ENCODE data around the gene COA8.
A peak's percentile ranks its signal among the peaks of the same experiment; 100 is the strongest.

The COA8 gene

GRCh38 chr14:103535891-103536565 is 26.7 kb upstream of the COA8 start:
- Histone ChIP-seq H3K4me2 (ENCODE audit: low read length) (no peak overlapping the region), H2AK5ac (ENCODE audit: low read length) (no peak overlapping the region), H2BK15ac (replicated peaks; ENCODE audit: low read depth) (no peak overlapping the region), H3K79me1 (ENCODE audit: low read length) (peaks cover 3% of the 10 kb centered on the region), H3K56ac (ENCODE audit: low read length) (no peak overlapping the region), H3K9ac (ENCODE audit: low read length) (no peak overlapping the region), H3K4me1 (ENCODE audit: control insufficient read depth, low read depth, low read length) (no peaks in the 10 kb centered on the region), H3K18ac (ENCODE audit: low read length) (no peak overlapping the region), H2BK120ac (ENCODE audit: low read depth, low read length) (no peak overlapping the region), H3K27me3 (ENCODE audit: insufficient read depth, low read length, poor library complexity) (no peaks in the 10 kb centered on the region), H3K23ac (ENCODE audit: low read length) (no peak overlapping the region), H3K4ac (ENCODE audit: low read depth, low read length) (no peak overlapping the region), H3K4me3 (ENCODE audit: low read length) (no peak overlapping the region), H3K79me2 (ENCODE audit: control insufficient read depth, insufficient read depth, low read length) (no peaks in the 10 kb centered on the region), H4K5ac (ENCODE audit: low read length) (no peak overlapping the region), H4K8ac (ENCODE audit: low read depth, low read length) (no peak overlapping the region), H3K27ac (ENCODE audit: low read depth, low read length) (no peak overlapping the region), H3K36me3 (ENCODE audit: control insufficient read depth, insufficient read depth, low read length) (no peaks in the 10 kb centered on the region), H2BK5ac (ENCODE audit: low read length) (no peak overlapping the region)
- WGBS (ENCODE audit: extremely low coverage, insufficient coverage, low lambda C conversion rate) = no CpG with 5 or more reads among the region's 11 CpGs
- DNase-seq = no peak

DNA sequence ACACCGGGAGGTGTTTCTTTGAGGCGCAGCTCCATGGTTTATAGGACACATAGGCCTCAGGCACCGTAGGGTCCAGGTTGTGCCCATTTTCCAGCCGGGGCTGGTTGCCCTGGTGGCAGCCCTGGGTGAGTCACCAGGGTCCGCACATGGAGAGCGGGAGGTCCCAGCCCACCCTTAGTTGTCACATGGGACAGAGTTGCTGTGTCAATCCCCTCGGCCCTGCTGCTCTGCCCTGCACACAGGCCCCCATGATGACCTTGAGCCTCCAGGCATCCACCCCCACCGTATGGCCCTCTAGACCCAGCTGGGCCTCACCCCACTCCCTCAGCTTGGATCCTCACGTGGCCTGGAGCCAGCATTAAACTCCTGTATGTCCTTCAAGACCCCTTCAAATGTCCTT is 26.1 kb upstream of the COA8 start:
- no peak overlapping the region for H2BK5ac ChIP-seq (ENCODE audit: low read length)
- no peak overlapping the region for H3K27ac ChIP-seq (ENCODE audit: low read depth, low read length)
- no peaks in the 10 kb centered on the region for H3K79me2 ChIP-seq (ENCODE audit: control insufficient read depth, insufficient read depth, low read length)
- H3K4me2 ChIP-seq (ENCODE audit: low read length) = no peak overlapping the region
- no peak overlapping the region for H3K18ac ChIP-seq (ENCODE audit: low read length)
- H4K5ac ChIP-seq (ENCODE audit: low read length) = no peak overlapping the region
- no peak overlapping the region for H3K4me3 ChIP-seq (ENCODE audit: low read length)
- H4K8ac ChIP-seq (ENCODE audit: low read depth, low read length) = no peak overlapping the region
- no peak overlapping the region for H2BK15ac ChIP-seq (replicated peaks; ENCODE audit: low read depth)
- no peak overlapping the region for H2BK120ac ChIP-seq (ENCODE audit: low read depth, low read length)
- no peak overlapping the region for H3K23ac ChIP-seq (ENCODE audit: low read length)
- H3K36me3 ChIP-seq (ENCODE audit: control insufficient read depth, insufficient read depth, low read length) = no peaks in the 10 kb centered on the region
- H3K9ac ChIP-seq (ENCODE audit: low read length) = no peak overlapping the region
- no peaks in the 10 kb centered on the region for H3K4me1 ChIP-seq (ENCODE audit: control insufficient read depth, low read depth, low read length)
- peaks cover under 1% of the 10 kb centered on the region for H3K79me1 ChIP-seq (ENCODE audit: low read length)
- H3K56ac ChIP-seq (ENCODE audit: low read length) = no peak overlapping the region
- WGBS (ENCODE audit: extremely low coverage, insufficient coverage, low lambda C conversion rate) = no CpG with 5 or more reads among the region's 9 CpGs
- no peak for DNase-seq
- H3K4ac ChIP-seq (ENCODE audit: low read depth, low read length) = no peak overlapping the region
- no peaks in the 10 kb centered on the region for H3K27me3 ChIP-seq (ENCODE audit: insufficient read depth, low read length, poor library complexity)
- H2AK5ac ChIP-seq (ENCODE audit: low read length) = no peak overlapping the region

DNA sequence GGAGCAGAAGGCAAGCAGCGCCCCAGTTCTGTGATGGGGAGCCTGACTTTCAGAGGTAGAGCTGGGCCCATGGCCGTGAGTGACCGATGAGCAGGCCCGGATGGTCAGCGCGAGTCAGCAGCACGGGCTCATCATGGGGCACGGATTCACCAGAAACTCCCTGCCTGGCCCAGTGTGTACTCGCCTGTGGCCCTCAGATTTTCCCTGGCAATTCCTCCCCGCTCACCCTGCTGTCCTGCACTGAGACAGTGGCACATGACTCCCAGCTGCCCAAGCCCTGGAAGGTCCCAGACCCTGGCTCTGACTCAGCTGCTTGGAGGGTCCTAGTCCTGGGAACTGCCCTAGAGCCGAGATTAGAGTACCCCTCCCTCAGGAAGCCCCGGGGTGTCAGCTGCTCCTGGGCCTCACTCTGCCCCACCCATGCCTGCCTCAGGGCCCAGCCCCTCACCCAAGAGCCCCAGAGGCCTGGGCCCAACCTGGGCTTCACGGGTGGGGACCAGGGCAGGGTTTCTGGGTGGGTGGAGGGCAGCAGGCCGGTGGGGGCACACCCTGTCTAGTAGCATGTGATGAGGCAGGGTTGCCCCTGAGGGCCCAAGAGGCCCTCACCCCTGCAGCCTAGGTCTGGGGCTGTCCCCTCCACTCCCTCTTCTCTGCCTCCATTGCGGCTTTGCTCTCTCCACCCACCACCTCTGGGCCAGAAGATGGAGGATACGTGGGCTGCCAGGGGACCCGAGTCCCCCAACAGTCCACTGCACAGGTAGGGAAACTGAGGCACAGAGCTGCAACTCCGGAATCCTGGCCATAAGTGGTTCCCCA is 25.4 kb upstream of the COA8 start:
- H2AK5ac ChIP-seq (ENCODE audit: low read length) = no peak overlapping the region
- no peaks in the 10 kb centered on the region for H3K79me2 ChIP-seq (ENCODE audit: control insufficient read depth, insufficient read depth, low read length)
- no peak overlapping the region for H2BK120ac ChIP-seq (ENCODE audit: low read depth, low read length)
- WGBS (ENCODE audit: extremely low coverage, insufficient coverage, low lambda C conversion rate) = no CpG with 5 or more reads among the region's 18 CpGs
- no peak overlapping the region for H2BK5ac ChIP-seq (ENCODE audit: low read length)
- H3K23ac ChIP-seq (ENCODE audit: low read length) = no peak overlapping the region
- H3K56ac ChIP-seq (ENCODE audit: low read length) = no peak overlapping the region
- peaks cover 3% of the 10 kb centered on the region for H3K4me1 ChIP-seq (ENCODE audit: control insufficient read depth, low read depth, low read length)
- no peak overlapping the region for H3K27ac ChIP-seq (ENCODE audit: low read depth, low read length)
- H3K9ac ChIP-seq (ENCODE audit: low read length) = no peak overlapping the region
- no peak overlapping the region for H3K4me2 ChIP-seq (ENCODE audit: low read length)
- DNase-seq = no peak
- no peaks in the 10 kb centered on the region for H3K79me1 ChIP-seq (ENCODE audit: low read length)
- no peaks in the 10 kb centered on the region for H3K27me3 ChIP-seq (ENCODE audit: insufficient read depth, low read length, poor library complexity)
- H3K4ac ChIP-seq (ENCODE audit: low read depth, low read length) = no peak overlapping the region
- no peak overlapping the region for H4K5ac ChIP-seq (ENCODE audit: low read length)
- H4K8ac ChIP-seq (ENCODE audit: low read depth, low read length) = no peak overlapping the region
- H3K36me3 ChIP-seq (ENCODE audit: control insufficient read depth, insufficient read depth, low read length) = no peaks in the 10 kb centered on the region
- no peak overlapping the region for H3K4me3 ChIP-seq (ENCODE audit: low read length)
- no peak overlapping the region for H2BK15ac ChIP-seq (replicated peaks; ENCODE audit: low read depth)
- H3K18ac ChIP-seq (ENCODE audit: low read length) = no peak overlapping the region

DNA sequence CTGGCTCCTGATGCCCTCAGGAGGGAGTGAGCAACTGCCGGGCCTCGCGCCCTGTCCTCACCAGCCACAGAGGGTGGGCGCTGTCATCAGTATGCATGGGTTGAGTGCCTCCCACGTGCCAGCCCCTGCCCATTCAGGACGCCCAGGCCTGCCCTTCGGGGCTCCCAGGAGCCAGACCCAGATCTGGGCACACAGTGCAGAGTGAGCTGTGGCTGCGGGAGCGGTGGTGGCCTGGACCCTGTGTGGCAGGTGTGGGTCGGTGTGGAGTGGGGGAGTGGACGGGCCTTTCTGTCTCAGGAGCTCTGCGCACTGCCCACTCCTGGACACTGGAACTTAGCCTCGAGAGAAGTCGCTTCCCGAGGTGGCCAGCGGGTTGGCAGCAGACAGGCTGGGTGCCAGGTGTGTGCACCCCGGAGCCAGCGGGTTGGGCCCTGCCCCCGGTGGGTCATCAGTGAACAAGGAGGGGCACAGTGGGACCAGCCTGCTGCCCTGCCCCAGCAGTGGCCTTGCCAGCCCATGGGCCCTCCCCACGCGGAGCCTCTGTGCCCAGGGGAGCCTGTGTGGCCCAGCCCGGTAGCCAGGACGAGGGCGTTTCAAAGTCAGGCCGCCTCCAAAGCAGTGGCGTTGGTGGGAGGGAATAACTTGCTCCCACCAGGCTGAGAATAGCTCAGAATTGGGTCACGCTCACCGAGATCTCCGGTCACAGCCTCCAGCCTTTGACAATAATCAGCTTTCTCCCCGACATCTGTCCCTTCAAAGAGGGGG is 24.3 kb upstream of the COA8 start:
- no peak overlapping the region for H3K4me2 ChIP-seq (ENCODE audit: low read length)
- H2AK5ac ChIP-seq (ENCODE audit: low read length) = no peak overlapping the region
- H2BK15ac ChIP-seq (replicated peaks; ENCODE audit: low read depth) = no peak overlapping the region
- H3K4me3 ChIP-seq (ENCODE audit: low read length) = no peak overlapping the region
- H3K79me2 ChIP-seq (ENCODE audit: control insufficient read depth, insufficient read depth, low read length) = no peaks in the 10 kb centered on the region
- no peak overlapping the region for H4K8ac ChIP-seq (ENCODE audit: low read depth, low read length)
- no peak overlapping the region for H4K5ac ChIP-seq (ENCODE audit: low read length)
- no peak overlapping the region for H3K23ac ChIP-seq (ENCODE audit: low read length)
- no peak overlapping the region for H3K4ac ChIP-seq (ENCODE audit: low read depth, low read length)
- no peak overlapping the region for H3K56ac ChIP-seq (ENCODE audit: low read length)
- H2BK120ac ChIP-seq (ENCODE audit: low read depth, low read length) = no peak overlapping the region
- H3K4me1 ChIP-seq (ENCODE audit: control insufficient read depth, low read depth, low read length) = peaks cover 7% of the 10 kb centered on the region
- WGBS (ENCODE audit: extremely low coverage, insufficient coverage, low lambda C conversion rate) = no CpG with 5 or more reads among the region's 30 CpGs
- no peak overlapping the region for H2BK5ac ChIP-seq (ENCODE audit: low read length)
- no peak overlapping the region for H3K9ac ChIP-seq (ENCODE audit: low read length)
- no peaks in the 10 kb centered on the region for H3K79me1 ChIP-seq (ENCODE audit: low read length)
- no peaks in the 10 kb centered on the region for H3K27me3 ChIP-seq (ENCODE audit: insufficient read depth, low read length, poor library complexity)
- no peak overlapping the region for H3K27ac ChIP-seq (ENCODE audit: low read depth, low read length)
- H3K36me3 ChIP-seq (ENCODE audit: control insufficient read depth, insufficient read depth, low read length) = no peaks in the 10 kb centered on the region
- no peak for DNase-seq
- no peak overlapping the region for H3K18ac ChIP-seq (ENCODE audit: low read length)

GRCh38 chr14:103539056-103539825 is 23.5 kb upstream of the COA8 start:
- H3K27ac ChIP-seq (ENCODE audit: low read depth, low read length) = no peak overlapping the region
- no peaks in the 10 kb centered on the region for H3K27me3 ChIP-seq (ENCODE audit: insufficient read depth, low read length, poor library complexity)
- H3K79me1 ChIP-seq (ENCODE audit: low read length) = no peaks in the 10 kb centered on the region
- H4K8ac ChIP-seq (ENCODE audit: low read depth, low read length) = no peak overlapping the region
- H2BK120ac ChIP-seq (ENCODE audit: low read depth, low read length) = no peak overlapping the region
- no peak overlapping the region for H3K9ac ChIP-seq (ENCODE audit: low read length)
- H3K4ac ChIP-seq (ENCODE audit: low read depth, low read length) = no peak overlapping the region
- no CpG with 5 or more reads among the region's 28 CpGs for WGBS (ENCODE audit: extremely low coverage, insufficient coverage, low lambda C conversion rate)
- H3K56ac ChIP-seq (ENCODE audit: low read length) = no peak overlapping the region
- DNase-seq = peak; percentile 26
- no peak overlapping the region for H2BK15ac ChIP-seq (replicated peaks; ENCODE audit: low read depth)
- H2BK5ac ChIP-seq (ENCODE audit: low read length) = no peak overlapping the region
- H3K4me3 ChIP-seq (ENCODE audit: low read length) = no peak overlapping the region
- no peak overlapping the region for H2AK5ac ChIP-seq (ENCODE audit: low read length)
- peaks cover 7% of the 10 kb centered on the region for H3K4me1 ChIP-seq (ENCODE audit: control insufficient read depth, low read depth, low read length)
- H3K4me2 ChIP-seq (ENCODE audit: low read length) = no peak overlapping the region
- H3K79me2 ChIP-seq (ENCODE audit: control insufficient read depth, insufficient read depth, low read length) = no peaks in the 10 kb centered on the region
- no peak overlapping the region for H4K5ac ChIP-seq (ENCODE audit: low read length)
- H3K18ac ChIP-seq (ENCODE audit: low read length) = no peak overlapping the region
- no peaks in the 10 kb centered on the region for H3K36me3 ChIP-seq (ENCODE audit: control insufficient read depth, insufficient read depth, low read length)
- no peak overlapping the region for H3K23ac ChIP-seq (ENCODE audit: low read length)
